Adipocyte (in vitro differentiated cells): ENCODE data around the gene UNK.

Experiments
- DNase-seq: peaks from one replicate; pipeline ENCODE4 v3.0.0-alpha.2; 2015; ENCODE audit warnings: low read depth
- H3K27me3 ChIP-seq: replicated peaks from 2 replicates; pipeline ENCODE4 v1.7.0; 2013; ENCODE audit warnings: mild to moderate bottlenecking, low read length, moderate library complexity; ENCODE audit not compliant: control insufficient read depth, insufficient read depth
- H3K36me3 ChIP-seq: 2 replicates; pipeline ENCODE4 v1.7.0; 2013; ENCODE audit warnings: low read length, mild to moderate bottlenecking, moderate library complexity; ENCODE audit not compliant: control insufficient read depth, insufficient read depth, severe bottlenecking
- H3K4me1 ChIP-seq: 2 replicates; pipeline ENCODE4 v1.7.0; 2013; ENCODE audit warnings: mild to moderate bottlenecking, low read length, moderate library complexity; ENCODE audit not compliant: control insufficient read depth, insufficient read depth
- H3K4me3 ChIP-seq: 2 replicates; pipeline ENCODE4 v1.7.0; 2013; ENCODE audit warnings: mild to moderate bottlenecking, low read length, moderate library complexity
- H3K9ac ChIP-seq: 2 replicates; pipeline ENCODE4 v1.7.0; 2013; ENCODE audit warnings: mild to moderate bottlenecking, low read length, moderate library complexity
- H3K9me3 ChIP-seq: 2 replicates; pipeline ENCODE4 v1.7.0; 2013; ENCODE audit warnings: mild to moderate bottlenecking, low read length, moderate library complexity; ENCODE audit not compliant: control insufficient read depth

UNK gene

GRCh38 chr17:75748706-75749105, 35.9 kb upstream of the UNK start:
- Histone ChIP-seq H3K9ac (no peak overlapping the region), H3K4me3 (no peak overlapping the region), H3K4me1 (peaks cover 9% of the 10 kb centered on the region), H3K36me3 (no peaks in the 10 kb centered on the region), H3K27me3 (no peaks in the 10 kb centered on the region), H3K9me3 (no peaks in the 10 kb centered on the region)
- DNase-seq, result no peak

- Histone ChIP-seq H3K4me1 (peaks cover 12% of the 10 kb centered on the region), H3K9me3 (no peaks in the 10 kb centered on the region), H3K9ac (peak overlapping the region; percentile 40), H3K27me3 (peaks cover 3% of the 10 kb centered on the region), H3K36me3 (no peaks in the 10 kb centered on the region), H3K4me3 (no peak overlapping the region)
- peak; percentile 94 for DNase-seq
Observed at GRCh38 chr17:75749545-75750389, 34.8 kb upstream of the UNK start.

GRCh38 chr17:75750661-75751423, 33.8 kb upstream of the UNK start:
- H3K4me1 ChIP-seq, result peaks cover 12% of the 10 kb centered on the region
- no peak for DNase-seq
- peaks cover 3% of the 10 kb centered on the region for H3K27me3 ChIP-seq

GRCh38 chr17:75751676-75752404, 32.8 kb upstream of the UNK start:
- Histone ChIP-seq H3K4me3 (no peak overlapping the region), H3K9me3 (no peaks in the 10 kb centered on the region), H3K36me3 (no peaks in the 10 kb centered on the region), H3K9ac (no peak overlapping the region), H3K27me3 (peaks cover 3% of the 10 kb centered on the region), H3K4me1 (peaks cover 12% of the 10 kb centered on the region)
- DNase-seq, result no peak

More at GRCh38 chr17:75750661-75751423, 33.8 kb upstream of the UNK start:
- no peaks in the 10 kb centered on the region for H3K9me3 ChIP-seq
- no peak overlapping the region for H3K9ac ChIP-seq
- H3K4me3 ChIP-seq, result no peak overlapping the region
- H3K36me3 ChIP-seq, result no peaks in the 10 kb centered on the region

DNA sequence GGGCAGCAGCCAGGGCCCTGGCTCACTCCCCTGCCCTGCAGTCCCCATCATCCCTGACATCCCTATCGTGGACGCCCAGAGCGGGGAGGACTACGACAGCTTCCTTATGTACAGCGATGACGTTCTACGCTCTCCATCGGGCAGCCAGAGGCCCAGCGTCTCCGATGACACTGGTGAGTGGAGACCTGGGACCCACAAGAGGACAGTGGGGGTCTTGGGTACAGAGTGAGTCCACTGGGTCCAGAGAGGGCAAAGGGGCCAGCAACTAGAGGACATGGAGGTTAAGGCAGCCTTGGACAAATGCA, 32.2 kb upstream of the UNK start:
- no peak overlapping the region for H3K4me3 ChIP-seq
- peaks cover 3% of the 10 kb centered on the region for H3K27me3 ChIP-seq
- H3K4me1 ChIP-seq, result peaks cover 11% of the 10 kb centered on the region
- H3K9ac ChIP-seq, result no peak overlapping the region
- H3K36me3 ChIP-seq, result no peaks in the 10 kb centered on the region
- DNase-seq, result no peak
- H3K9me3 ChIP-seq, result no peaks in the 10 kb centered on the region

- H3K27me3 ChIP-seq, result peaks cover 3% of the 10 kb centered on the region
- H3K4me1 ChIP-seq, result peaks cover 7% of the 10 kb centered on the region
- no peak for DNase-seq
- peak overlapping the region; percentile 67 for H3K9ac ChIP-seq
- no peaks in the 10 kb centered on the region for H3K9me3 ChIP-seq
- H3K36me3 ChIP-seq, result no peaks in the 10 kb centered on the region
- peak overlapping the region; percentile 71 for H3K4me3 ChIP-seq
Observed at GRCh38 chr17:75752802-75753513, 31.6 kb upstream of the UNK start.

GRCh38 chr17:75753514-75754377, 30.9 kb upstream of the UNK start:
- peak overlapping the region; percentile 71 for H3K4me3 ChIP-seq
- H3K9me3 ChIP-seq, result no peaks in the 10 kb centered on the region
- DNase-seq, result peak; percentile 87
- peaks cover 7% of the 10 kb centered on the region for H3K4me1 ChIP-seq
- no peaks in the 10 kb centered on the region for H3K36me3 ChIP-seq
- peak overlapping the region; percentile 67 for H3K9ac ChIP-seq
- peaks cover 3% of the 10 kb centered on the region for H3K27me3 ChIP-seq

DNA sequence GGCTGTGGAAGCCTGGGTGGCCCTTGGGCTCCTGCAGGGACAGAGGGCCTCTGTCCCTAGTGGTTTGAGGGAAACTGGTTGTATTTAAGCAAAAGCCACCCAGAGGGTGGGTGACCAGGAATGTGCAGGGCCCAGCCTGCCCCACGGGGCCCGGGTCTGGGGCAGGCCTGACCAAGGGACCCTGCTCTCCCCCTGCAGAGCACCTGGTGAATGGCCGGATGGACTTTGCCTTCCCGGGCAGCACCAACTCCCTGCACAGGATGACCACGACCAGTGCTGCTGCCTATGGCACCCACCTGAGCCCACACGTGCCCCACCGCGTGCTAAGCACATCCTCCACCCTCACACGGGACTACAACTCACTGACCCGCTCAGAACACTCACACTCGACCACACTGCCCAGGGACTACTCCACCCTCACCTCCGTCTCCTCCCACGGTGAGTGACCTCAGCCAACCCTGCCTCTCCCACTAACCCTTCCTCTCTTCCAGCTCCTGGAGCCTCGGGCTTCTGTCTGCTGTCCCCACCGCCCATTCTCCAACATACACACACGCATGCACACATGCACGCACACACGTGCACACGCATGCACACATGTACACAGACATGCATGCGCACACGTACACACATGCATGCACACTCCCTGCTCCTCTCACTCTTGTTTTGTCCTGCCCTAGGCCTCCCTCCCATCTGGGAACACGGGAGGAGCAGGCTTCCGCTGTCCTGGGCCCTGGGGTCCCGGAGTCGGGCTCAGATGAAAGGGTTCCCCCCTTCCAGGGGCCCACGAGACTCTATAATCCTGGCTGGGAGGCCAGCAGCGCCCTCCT, 30.0 kb upstream of the UNK start:
- no peak for DNase-seq
- H3K4me1 ChIP-seq, result peaks cover 5% of the 10 kb centered on the region
- H3K4me3 ChIP-seq, result no peak overlapping the region
- H3K27me3 ChIP-seq, result peaks cover 3% of the 10 kb centered on the region
- H3K36me3 ChIP-seq, result no peaks in the 10 kb centered on the region
- H3K9me3 ChIP-seq, result no peaks in the 10 kb centered on the region
- peak overlapping the region; percentile 67 for H3K9ac ChIP-seq

DNA sequence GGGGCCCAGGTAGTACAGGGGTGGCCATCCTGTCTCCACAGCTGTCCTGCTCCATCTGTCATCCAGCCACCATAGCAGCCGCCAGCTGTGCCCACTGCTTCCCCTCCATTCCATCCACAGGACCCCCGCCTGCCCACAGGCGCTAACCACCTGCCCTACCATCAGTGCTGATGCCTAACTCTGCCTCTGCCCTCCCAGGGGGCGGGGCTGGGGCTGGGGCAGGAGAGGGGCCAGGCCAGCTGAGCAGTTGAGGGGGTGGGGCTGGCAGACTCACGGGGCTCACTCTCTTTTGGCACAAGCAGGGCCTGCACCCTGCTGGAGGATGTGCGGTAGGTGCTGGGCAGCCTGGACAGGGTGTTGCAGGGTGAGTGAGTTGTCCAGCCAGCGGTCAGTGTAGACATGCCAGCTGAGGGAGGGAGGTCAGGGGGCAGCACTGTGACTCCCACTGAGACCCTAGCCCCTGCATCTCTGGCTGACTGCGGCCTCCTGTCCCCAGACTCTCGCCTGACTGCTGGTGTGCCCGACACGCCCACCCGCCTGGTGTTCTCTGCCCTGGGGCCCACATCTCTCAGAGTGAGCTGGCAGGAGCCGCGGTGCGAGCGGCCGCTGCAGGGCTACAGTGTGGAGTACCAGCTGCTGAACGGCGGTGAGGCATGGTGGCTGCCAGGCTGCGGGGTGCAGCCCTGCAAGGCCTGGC, 29.3 kb upstream of the UNK start:
- no peaks in the 10 kb centered on the region for H3K36me3 ChIP-seq
- H3K9ac ChIP-seq, result no peak overlapping the region
- H3K9me3 ChIP-seq, result no peaks in the 10 kb centered on the region
- H3K4me3 ChIP-seq, result no peak overlapping the region
- no peak for DNase-seq
- H3K27me3 ChIP-seq, result peaks cover 3% of the 10 kb centered on the region
- peaks cover 3% of the 10 kb centered on the region for H3K4me1 ChIP-seq
